Left lobe of liver (tissue), 2 donors: ENCODE measurements around the gene RPS14. TPM values are rescaled to one million over a fixed set of nuclear protein-coding genes. Genes with fewer than 3 reads are reported as not detected.
"Not testable (repeated sequence)": the region's sequence is repeated elsewhere in the genome, so short reads cannot be mapped to it uniquely, and the experiment has no call there.

Experiments used
- ATAC-seq: fragments of 200-7000 bp; cut with Tn5 transposase; one replicate; pipeline ENCODE4 v1.9.1; 2020; ENCODE audit warnings: mild to moderate bottlenecking, moderate library complexity
- DNase-seq: peaks from one replicate; pipeline ENCODE4 v3.0.0-alpha.2; 2020; ENCODE audit warnings: low spot score
- total RNA-seq: library from RNA; stranded (reverse); gene quantifications from one replicate; pipeline ENCODE4 v1.2.1, GENCODE V29; 2021
- donor health status: DM: no; HTN: no; CAD: no; lungs with moderate emphysema.
- donor health status: DM: no; HTN: yes; CAD: no.

Gene RPS14
- total RNA-seq, 1 donor from 2014 or later: 660 TPM

GRCh38 chr5:150447188-150447587, 2.4 kb downstream of the RPS14 start:
- no peak for DNase-seq
- ATAC-seq: no peak

GRCh38 chr5:150446583-150446982, 3.0 kb downstream of the RPS14 start:
- ATAC-seq (no peak), DNase-seq (no peak)

GRCh38 chr5:150446088-150446487, 3.5 kb downstream of the RPS14 start:
- no peak for ATAC-seq
- no peak for DNase-seq

- ATAC-seq (no peak), DNase-seq (no peak)
Observed at GRCh38 chr5:150444770-150445169, 4.8 kb downstream of the RPS14 start.

- DNase-seq: no peak
- no peak for ATAC-seq
Observed at GRCh38 chr5:150443242-150444075, 6.1 kb downstream of the RPS14 start.

- ATAC-seq (no peak), DNase-seq (no peak)
Observed at GRCh38 chr5:150442699-150443080, 6.8 kb downstream of the RPS14 start.

- ATAC-seq (peak; percentile 19), DNase-seq (no peak)
Observed at GRCh38 chr5:150441813-150442698, 7.5 kb downstream of the RPS14 start.

GRCh38 chr5:150440948-150441812, 8.4 kb downstream of the RPS14 start:
- ATAC-seq (peak; percentile 21), DNase-seq (no peak)

- no peak for DNase-seq
- peak; percentile 60 for ATAC-seq
Observed at GRCh38 chr5:150438873-150439546, 10.5 kb downstream of the RPS14 start.

GRCh38 chr5:150436141-150436680, 13.3 kb downstream of the RPS14 start:
- ATAC-seq (peak; percentile 96), DNase-seq (peak; percentile 83)

GRCh38 chr5:150434464-150434863, 15.1 kb downstream of the RPS14 start:
- ATAC-seq: no peak
- DNase-seq: no peak

- DNase-seq: no peak
- no peak for ATAC-seq
Observed at GRCh38 chr5:150431574-150431973, 18.0 kb downstream of the RPS14 start.

GRCh38 chr5:150431048-150431447, 18.5 kb downstream of the RPS14 start:
- DNase-seq (no peak), ATAC-seq (no peak)

GRCh38 chr5:150429410-150429873, 20.1 kb downstream of the RPS14 start:
- DNase-seq: no peak
- no peak for ATAC-seq

- ATAC-seq (no peak), DNase-seq (no peak)
Observed at GRCh38 chr5:150428978-150429377, 20.6 kb downstream of the RPS14 start.

GRCh38 chr5:150428106-150428876, 21.2 kb downstream of the RPS14 start:
- ATAC-seq (peak; percentile 94), DNase-seq (peak; percentile 84)

- not testable (repeated sequence) for DNase-seq, ATAC-seq
Observed at GRCh38 chr5:150426165-150426564, 23.4 kb downstream of the RPS14 start.

GRCh38 chr5:150422758-150423157, 26.8 kb downstream of the RPS14 start:
- no peak for ATAC-seq
- DNase-seq: no peak

- ATAC-seq (no peak), DNase-seq (no peak)
Observed at GRCh38 chr5:150422075-150422474, 27.5 kb downstream of the RPS14 start.
